ENCODE results near the gene HOXA10.

- no peak for TF ChIP-seq CTCF (IDR thresholded peaks at IDR 0.05)
- TF ChIP-seq POLR2A (IDR thresholded peaks at IDR 0.05) = no peak
Observed at GRCh38 chr7:27212497-27213432, 38.6 kb upstream of the HOXA10 start.

All from thyroid gland (tissue), 4 donors.